Tibial nerve (tissue), 3 donors: ENCODE data around the gene COG5.

Experiments
- POLR2A ChIP-seq, 2 donors: fragments of 450-650 bp; IDR thresholded peaks; one replicate each; pipeline ENCODE4 v1.6.1; 2017; ENCODE audit warnings: antibody characterized with exemption in 2 of 2, mild to moderate bottlenecking in 2 of 2, moderate library complexity in 2 of 2
- TF ChIP-seq, protein P1 (sequence below), 5 experiments: fragments of 200-600 bp in 3 of 5; fragments of 450-650 bp in 2 of 5; sonication (generic) in 3 of 5; IDR thresholded peaks; one replicate each; pipeline ENCODE4 v1.5.1; 2016 to 2019; ENCODE audit warnings: antibody characterized with exemption in 5 of 5, mild to moderate bottlenecking in 3 of 5, moderate library complexity in 2 of 5

DNA sequence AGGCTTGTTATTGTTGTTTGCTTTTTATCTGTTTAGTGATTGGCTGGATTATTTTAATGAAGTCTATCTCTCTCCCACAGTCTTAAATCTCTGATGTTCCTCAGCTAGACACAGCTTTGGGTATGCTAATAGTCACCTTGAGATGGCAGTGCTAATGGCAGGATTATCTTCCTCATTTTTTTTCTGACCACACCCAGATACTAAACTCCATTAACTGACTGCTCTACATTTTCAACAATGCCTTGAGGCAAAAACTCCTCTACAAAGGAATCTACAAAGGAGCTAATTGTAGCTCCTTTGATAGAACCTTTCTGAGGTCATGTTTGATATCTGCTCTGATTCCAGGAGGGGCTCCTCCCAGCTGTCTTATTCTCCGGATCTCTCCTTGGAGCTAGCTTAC is 272.3 kb downstream of the COG5 start:
- no peak for TF ChIP-seq POLR2A (IDR thresholded peaks at IDR 0.05)
- TF ChIP-seq, protein P1, sequence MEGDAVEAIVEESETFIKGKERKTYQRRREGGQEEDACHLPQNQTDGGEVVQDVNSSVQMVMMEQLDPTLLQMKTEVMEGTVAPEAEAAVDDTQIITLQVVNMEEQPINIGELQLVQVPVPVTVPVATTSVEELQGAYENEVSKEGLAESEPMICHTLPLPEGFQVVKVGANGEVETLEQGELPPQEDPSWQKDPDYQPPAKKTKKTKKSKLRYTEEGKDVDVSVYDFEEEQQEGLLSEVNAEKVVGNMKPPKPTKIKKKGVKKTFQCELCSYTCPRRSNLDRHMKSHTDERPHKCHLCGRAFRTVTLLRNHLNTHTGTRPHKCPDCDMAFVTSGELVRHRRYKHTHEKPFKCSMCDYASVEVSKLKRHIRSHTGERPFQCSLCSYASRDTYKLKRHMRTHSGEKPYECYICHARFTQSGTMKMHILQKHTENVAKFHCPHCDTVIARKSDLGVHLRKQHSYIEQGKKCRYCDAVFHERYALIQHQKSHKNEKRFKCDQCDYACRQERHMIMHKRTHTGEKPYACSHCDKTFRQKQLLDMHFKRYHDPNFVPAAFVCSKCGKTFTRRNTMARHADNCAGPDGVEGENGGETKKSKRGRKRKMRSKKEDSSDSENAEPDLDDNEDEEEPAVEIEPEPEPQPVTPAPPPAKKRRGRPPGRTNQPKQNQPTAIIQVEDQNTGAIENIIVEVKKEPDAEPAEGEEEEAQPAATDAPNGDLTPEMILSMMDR (IDR thresholded peaks at IDR 0.05) = no peak
